ENCODE results near the gene CALML5. TPM values are rescaled to one million over a fixed set of nuclear protein-coding genes. Genes with fewer than 3 reads are reported as not detected.

The CALML5 gene
- total RNA-seq, 1 experiment from 2014 or later: not detected

DNA sequence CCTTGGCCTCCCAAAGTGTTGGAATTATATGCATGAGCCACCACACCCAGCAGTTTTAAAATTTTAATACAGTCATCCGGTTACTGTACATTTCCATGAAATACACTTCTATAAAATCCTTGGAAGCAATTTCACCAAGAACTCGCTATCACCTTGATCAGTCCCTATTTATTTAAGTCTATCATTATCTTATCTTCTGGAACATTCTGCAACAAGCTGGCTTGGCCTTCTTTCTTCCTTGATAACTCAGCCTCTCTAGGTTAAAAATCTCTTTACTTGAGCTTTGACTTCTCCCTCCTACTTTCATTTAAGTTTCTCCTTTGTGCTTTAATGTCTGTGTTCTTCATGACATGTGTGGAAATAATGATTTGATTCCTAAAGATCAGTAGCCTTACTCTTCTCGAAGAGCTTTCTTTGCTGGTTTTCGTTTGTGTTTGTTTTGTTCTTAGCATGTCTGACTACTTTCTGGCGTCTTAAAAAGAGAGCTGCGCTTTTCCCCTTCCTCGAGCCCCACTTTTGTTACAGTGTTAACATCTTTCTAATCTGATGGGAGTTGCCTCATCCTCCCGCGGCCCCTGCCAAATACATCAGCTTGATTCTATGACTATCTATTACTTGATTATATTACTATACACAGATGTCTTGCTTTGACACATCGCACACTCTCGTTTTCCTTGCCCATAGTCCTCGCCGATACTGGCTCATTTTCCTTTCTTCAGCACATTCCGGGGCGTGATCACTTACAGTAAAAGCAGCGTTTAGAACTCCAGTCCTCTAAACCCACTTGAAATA lies 11.1 kb upstream of the CALML5 start:
- DNase-seq (ENCODE audit: unreplicated experiment): no peak
- ChIA-PET CTCF (interaction anchor here (0.6 to 2.1 kb wide), 4 partner anchors 11 to 112 kb away, joined by 3 to 8 read pairs (median 4); partner anchors contain the start of gene CALML5), POLR2A (interaction anchor here (0.7 to 1.2 kb wide), 4 partner anchors 10 to 28 kb away, joined by 3 to 5 read pairs (median 3); no protein-coding TSS in a partner anchor)
- BruUV-seq (replicated peaks): no TSS peak
- intact Hi-C loops (cut with micrococcal nuclease): no loop called here
- H3K27ac Mint-ChIP-seq (ENCODE audit: low read depth, unreplicated experiment): no peak overlapping the region
- H3K4me1 Mint-ChIP-seq (ENCODE audit: insufficient read depth, unreplicated experiment): peaks cover 8% of the 10 kb centered on the region
- no peak overlapping the region for H3K4me3 Mint-ChIP-seq (ENCODE audit: unreplicated experiment)
- H3K27me3 Mint-ChIP-seq (ENCODE audit: insufficient read depth, unreplicated experiment): no peaks in the 10 kb centered on the region
- H3K36me3 Mint-ChIP-seq (ENCODE audit: insufficient read depth, unreplicated experiment): no peaks in the 10 kb centered on the region
- TF ChIP-seq, protein P1, sequence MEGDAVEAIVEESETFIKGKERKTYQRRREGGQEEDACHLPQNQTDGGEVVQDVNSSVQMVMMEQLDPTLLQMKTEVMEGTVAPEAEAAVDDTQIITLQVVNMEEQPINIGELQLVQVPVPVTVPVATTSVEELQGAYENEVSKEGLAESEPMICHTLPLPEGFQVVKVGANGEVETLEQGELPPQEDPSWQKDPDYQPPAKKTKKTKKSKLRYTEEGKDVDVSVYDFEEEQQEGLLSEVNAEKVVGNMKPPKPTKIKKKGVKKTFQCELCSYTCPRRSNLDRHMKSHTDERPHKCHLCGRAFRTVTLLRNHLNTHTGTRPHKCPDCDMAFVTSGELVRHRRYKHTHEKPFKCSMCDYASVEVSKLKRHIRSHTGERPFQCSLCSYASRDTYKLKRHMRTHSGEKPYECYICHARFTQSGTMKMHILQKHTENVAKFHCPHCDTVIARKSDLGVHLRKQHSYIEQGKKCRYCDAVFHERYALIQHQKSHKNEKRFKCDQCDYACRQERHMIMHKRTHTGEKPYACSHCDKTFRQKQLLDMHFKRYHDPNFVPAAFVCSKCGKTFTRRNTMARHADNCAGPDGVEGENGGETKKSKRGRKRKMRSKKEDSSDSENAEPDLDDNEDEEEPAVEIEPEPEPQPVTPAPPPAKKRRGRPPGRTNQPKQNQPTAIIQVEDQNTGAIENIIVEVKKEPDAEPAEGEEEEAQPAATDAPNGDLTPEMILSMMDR (IDR thresholded peaks at IDR 0.05; ENCODE audit: unreplicated experiment): no peak
- H3K9me3 Mint-ChIP-seq (ENCODE audit: unreplicated experiment): no peaks in the 10 kb centered on the region

DNA sequence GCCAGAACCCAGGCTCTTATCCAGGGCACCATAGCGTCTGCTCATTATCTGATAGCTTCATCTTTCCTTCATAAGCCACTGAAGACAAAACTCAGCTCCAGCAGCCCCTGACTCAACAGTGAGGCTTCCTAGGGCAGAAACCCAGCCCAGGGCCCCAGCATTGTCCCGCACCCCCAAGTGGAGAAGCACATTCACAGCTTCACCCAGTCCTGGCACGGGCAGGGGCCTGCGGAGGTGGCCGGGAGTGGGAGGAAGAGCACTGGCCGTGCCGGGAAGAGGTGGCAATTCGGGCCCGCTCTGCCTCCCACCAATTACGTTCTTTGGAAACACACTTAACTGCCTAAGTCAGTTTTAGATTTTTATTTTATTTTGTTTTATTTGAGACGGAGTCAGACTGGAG lies 10.3 kb upstream of the CALML5 start:
- ChIA-PET POLR2A (interaction anchor here (0.7 to 1.6 kb wide), 5 partner anchors 11 to 29 kb away, joined by 3 to 5 read pairs (median 3); no protein-coding TSS in a partner anchor), CTCF (interaction anchor here (1.8 kb wide), 1 partner anchor 10 kb away, joined by 6 read pairs; the partner anchor contains the start of gene CALML5)
- Mint-ChIP-seq H3K4me3 (ENCODE audit: unreplicated experiment) (no peak overlapping the region), H3K36me3 (ENCODE audit: insufficient read depth, unreplicated experiment) (no peaks in the 10 kb centered on the region), H3K27me3 (ENCODE audit: insufficient read depth, unreplicated experiment) (no peaks in the 10 kb centered on the region), H3K27ac (ENCODE audit: low read depth, unreplicated experiment) (no peak overlapping the region), H3K4me1 (ENCODE audit: insufficient read depth, unreplicated experiment) (peaks cover 8% of the 10 kb centered on the region), H3K9me3 (ENCODE audit: unreplicated experiment) (no peaks in the 10 kb centered on the region)
- no peak for DNase-seq (ENCODE audit: unreplicated experiment)
- no TSS peak for BruUV-seq (replicated peaks)
- intact Hi-C loops (cut with micrococcal nuclease): no loop called here
- TF ChIP-seq, protein P1 (IDR thresholded peaks at IDR 0.05; ENCODE audit: unreplicated experiment): no peak

DNA sequence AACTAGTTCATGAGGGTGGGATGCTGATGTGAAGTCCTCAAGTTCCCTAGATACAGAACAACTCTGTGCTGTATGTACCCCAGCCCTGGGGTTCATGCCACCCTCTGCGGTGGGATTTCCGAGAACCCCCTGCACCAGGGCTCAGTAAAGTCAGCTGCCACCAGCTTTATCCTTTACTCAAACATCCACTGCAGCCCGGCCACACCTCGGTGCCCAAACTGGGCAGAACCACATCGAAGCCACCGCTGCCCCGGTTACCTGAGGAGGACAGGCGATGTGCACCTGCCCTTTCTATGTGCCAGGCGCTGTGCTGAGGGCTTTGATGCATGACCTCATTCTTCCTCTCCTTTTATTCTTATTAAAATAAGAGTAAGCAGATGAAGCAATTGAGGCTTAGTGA lies 9.9 kb upstream of the CALML5 start:
- Mint-ChIP-seq H3K9me3 (ENCODE audit: unreplicated experiment) (no peaks in the 10 kb centered on the region), H3K4me3 (ENCODE audit: unreplicated experiment) (no peak overlapping the region), H3K4me1 (ENCODE audit: insufficient read depth, unreplicated experiment) (peaks cover 8% of the 10 kb centered on the region), H3K27me3 (ENCODE audit: insufficient read depth, unreplicated experiment) (no peaks in the 10 kb centered on the region), H3K27ac (ENCODE audit: low read depth, unreplicated experiment) (no peak overlapping the region), H3K36me3 (ENCODE audit: insufficient read depth, unreplicated experiment) (no peaks in the 10 kb centered on the region)
- TF ChIP-seq, protein P1 (IDR thresholded peaks at IDR 0.05; ENCODE audit: unreplicated experiment): no peak
- intact Hi-C loops (cut with micrococcal nuclease): no loop called here
- CTCF ChIA-PET: interaction anchor here (0.9 to 1.5 kb wide), 2 partner anchors 113 to 120 kb away, joined by 4 to 5 read pairs; no protein-coding TSS in a partner anchor
- DNase-seq (ENCODE audit: unreplicated experiment): no peak
- POLR2A ChIA-PET: interaction anchor here (1.6 kb wide), 1 partner anchor 29 kb away, joined by 3 read pairs; no protein-coding TSS in a partner anchor
- no TSS peak for BruUV-seq (replicated peaks)

GRCh38 chr10:5508786-5509185 lies 9.4 kb upstream of the CALML5 start:
- TF ChIP-seq, protein P1 (IDR thresholded peaks at IDR 0.05; ENCODE audit: unreplicated experiment): no peak
- ChIA-PET CTCF (interaction anchor here (0.9 to 1.5 kb wide), 2 partner anchors 114 to 120 kb away, joined by 4 to 5 read pairs; no protein-coding TSS in a partner anchor), POLR2A (interaction anchor here (1.6 kb wide), 1 partner anchor 30 kb away, joined by 3 read pairs; no protein-coding TSS in a partner anchor)
- no peak overlapping the region for H3K27ac Mint-ChIP-seq (ENCODE audit: low read depth, unreplicated experiment)
- no peaks in the 10 kb centered on the region for H3K36me3 Mint-ChIP-seq (ENCODE audit: insufficient read depth, unreplicated experiment)
- no TSS peak for BruUV-seq (replicated peaks)
- no peaks in the 10 kb centered on the region for H3K27me3 Mint-ChIP-seq (ENCODE audit: insufficient read depth, unreplicated experiment)
- no peaks in the 10 kb centered on the region for H3K9me3 Mint-ChIP-seq (ENCODE audit: unreplicated experiment)
- intact Hi-C loops (cut with micrococcal nuclease): no loop called here
- DNase-seq (ENCODE audit: unreplicated experiment): no peak
- H3K4me1 Mint-ChIP-seq (ENCODE audit: insufficient read depth, unreplicated experiment): peaks cover 8% of the 10 kb centered on the region
- no peak overlapping the region for H3K4me3 Mint-ChIP-seq (ENCODE audit: unreplicated experiment)

Data from MCF 10A (cell line).